ENCODE results near the gene SEMA5B.
A peak's percentile ranks its signal among the peaks of the same experiment; 100 is the strongest.

SEMA5B gene

GRCh38 chr3:123058505-123058904 is 30.9 kb upstream of the SEMA5B start:
- DNase-seq (ENCODE audit: low spot score), result no peak

GRCh38 chr3:123055352-123055751 is 27.8 kb upstream of the SEMA5B start:
- no peak for DNase-seq (ENCODE audit: low spot score)

GRCh38 chr3:123054931-123055330 is 27.4 kb upstream of the SEMA5B start:
- no peak for DNase-seq (ENCODE audit: low spot score)

GRCh38 chr3:123054109-123054778 is 26.7 kb upstream of the SEMA5B start:
- no peak for DNase-seq (ENCODE audit: low spot score)

- no peak for DNase-seq (ENCODE audit: low spot score)
These were observed 25.5 kb upstream of the SEMA5B start for GRCh38 chr3:123053107-123053506.

- DNase-seq (ENCODE audit: low spot score), result no peak
These were observed 23.1 kb upstream of the SEMA5B start for GRCh38 chr3:123050666-123051065.

GRCh38 chr3:123048480-123049237 is 21.1 kb upstream of the SEMA5B start:
- DNase-seq (ENCODE audit: low spot score), result no peak

- no peak for DNase-seq (ENCODE audit: low spot score)
These were observed 19.4 kb upstream of the SEMA5B start for GRCh38 chr3:123047062-123047319.

GRCh38 chr3:123046262-123047061 is 18.9 kb upstream of the SEMA5B start:
- no peak for DNase-seq (ENCODE audit: low spot score)

- no peak for DNase-seq (ENCODE audit: low spot score)
These were observed 17.6 kb upstream of the SEMA5B start for GRCh38 chr3:123044981-123045763.

GRCh38 chr3:123042413-123042812 is 14.8 kb upstream of the SEMA5B start:
- DNase-seq (ENCODE audit: low spot score), result no peak

- no peak for DNase-seq (ENCODE audit: low spot score)
These were observed 11.6 kb upstream of the SEMA5B start for GRCh38 chr3:123039178-123039577.

GRCh38 chr3:123038751-123039150 is 11.2 kb upstream of the SEMA5B start:
- DNase-seq (ENCODE audit: low spot score), result no peak

GRCh38 chr3:123037015-123037375 is 9.4 kb upstream of the SEMA5B start:
- DNase-seq (ENCODE audit: low spot score), result no peak

- DNase-seq (ENCODE audit: low spot score), result no peak
These were observed 8.9 kb upstream of the SEMA5B start for GRCh38 chr3:123036352-123037014.

- DNase-seq (ENCODE audit: low spot score), result no peak
These were observed 7.4 kb upstream of the SEMA5B start for GRCh38 chr3:123034996-123035395.

- DNase-seq (ENCODE audit: low spot score), result no peak
These were observed 6.6 kb upstream of the SEMA5B start for GRCh38 chr3:123034120-123034519.

- no peak for DNase-seq (ENCODE audit: low spot score)
These were observed 4.5 kb upstream of the SEMA5B start for GRCh38 chr3:123032057-123032456.

- no peak for DNase-seq (ENCODE audit: low spot score)
These were observed 3.5 kb upstream of the SEMA5B start for GRCh38 chr3:123031051-123031450.

GRCh38 chr3:123028233-123028828 is 768 bp upstream of the SEMA5B start:
- peak; percentile 55 for DNase-seq (ENCODE audit: low spot score)

- no peak for DNase-seq (ENCODE audit: low spot score)
These were observed 835 bp downstream of the SEMA5B start for GRCh38 chr3:123026565-123027291.

Measured in putamen (tissue), 1 donor.